Coronary artery (tissue), 2 donors: Measurements from ENCODE around the gene TRPT1.

Source experiments
- DNase-seq: peaks from one replicate; pipeline ENCODE4 v3.0.0-alpha.2; 2017; ENCODE audit warnings: low spot score
- H3K27ac ChIP-seq, 2 donors: fragments of 200-600 bp; sonication (generic); one replicate each; pipeline ENCODE4 v1.5.1; 2016 to 2019
- H3K4me3 ChIP-seq: fragments of 200-600 bp; sonication (generic); 2 replicates; pipeline ENCODE4 v1.5.1; 2016; ENCODE audit warnings: mild to moderate bottlenecking, moderate library complexity
- CTCF ChIP-seq: fragments of 200-600 bp; sonication (generic); IDR thresholded peaks from one replicate; pipeline ENCODE4 v1.5.1; 2019; ENCODE audit warnings: antibody characterized with exemption

Gene TRPT1

GRCh38 chr11:64267207-64267945, 41.4 kb upstream of the TRPT1 start:
- DNase-seq: no peak
- H3K4me3 ChIP-seq: no peak overlapping the region
- peak overlapping the region; percentile 85 to 95 for H3K27ac ChIP-seq
- no peak for TF ChIP-seq CTCF

- Histone ChIP-seq H3K4me3 (no peak overlapping the region), H3K27ac (no peak overlapping the region)
- no peak for DNase-seq
- TF ChIP-seq CTCF: no peak
Measured at GRCh38 chr11:64266339-64266738, 40.4 kb upstream of the TRPT1 start.

GRCh38 chr11:64265176-64266160, 39.5 kb upstream of the TRPT1 start:
- DNase-seq: no peak
- no peak for TF ChIP-seq CTCF
- H3K27ac ChIP-seq: no peak overlapping the region
- H3K4me3 ChIP-seq: no peak overlapping the region

- TF ChIP-seq CTCF: no peak
- Histone ChIP-seq H3K27ac (no peak overlapping the region), H3K4me3 (no peak overlapping the region)
- DNase-seq: no peak
Measured at GRCh38 chr11:64264371-64264852, 38.4 kb upstream of the TRPT1 start.

GRCh38 chr11:64263947-64264317, 37.9 kb upstream of the TRPT1 start:
- no peak overlapping the region for H3K4me3 ChIP-seq
- no peak overlapping the region for H3K27ac ChIP-seq
- no peak for DNase-seq
- no peak for TF ChIP-seq CTCF

- TF ChIP-seq CTCF: no peak
- no peak overlapping the region for H3K27ac ChIP-seq
- DNase-seq: no peak
- H3K4me3 ChIP-seq: no peak overlapping the region
Measured at GRCh38 chr11:64263021-64263946, 37.3 kb upstream of the TRPT1 start.
